ENCODE data around the gene AMBRA1. TPM values are rescaled to one million over a fixed set of nuclear protein-coding genes. Genes with fewer than 3 reads are reported as not detected.

The AMBRA1 gene
- total RNA-seq, 1 donor from 2014 or later: 36.9 TPM

DNA sequence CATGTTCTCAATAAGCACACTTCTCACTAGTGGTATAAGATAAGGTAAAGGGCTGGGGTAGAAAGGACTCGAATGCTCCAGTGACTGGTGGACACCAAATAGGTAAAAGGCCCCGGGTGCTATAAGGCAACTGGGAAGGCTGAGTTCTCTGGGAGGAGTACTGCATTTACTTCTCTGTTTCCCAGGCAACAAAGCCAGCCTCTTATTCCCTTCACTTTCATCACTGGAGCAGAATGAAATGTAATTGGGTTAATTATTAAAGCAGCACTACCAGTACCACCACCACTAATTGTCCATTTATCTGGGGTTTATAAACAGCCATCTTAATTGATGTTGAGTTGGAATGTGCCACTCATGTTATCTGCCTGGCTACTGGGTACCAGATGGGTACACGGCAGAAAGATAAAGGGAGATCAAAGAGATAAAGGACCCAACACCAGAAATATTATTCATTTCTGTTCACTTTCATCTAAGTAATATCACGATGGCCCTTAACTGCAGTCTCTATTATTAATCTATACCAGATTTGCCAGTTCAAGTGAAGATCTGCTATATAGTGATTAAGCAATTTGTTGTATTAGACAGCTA, 107.9 kb downstream of the AMBRA1 start:
- H3K9me3 Mint-ChIP-seq (ENCODE audit: unreplicated experiment): no peaks in the 10 kb centered on the region
- no peaks in the 10 kb centered on the region for H3K4me1 Mint-ChIP-seq (ENCODE audit: unreplicated experiment)
- DNase-seq (ENCODE audit: low spot score): no peak
- H3K27ac Mint-ChIP-seq (ENCODE audit: unreplicated experiment): no peak overlapping the region
- TF ChIP-seq, protein P1, sequence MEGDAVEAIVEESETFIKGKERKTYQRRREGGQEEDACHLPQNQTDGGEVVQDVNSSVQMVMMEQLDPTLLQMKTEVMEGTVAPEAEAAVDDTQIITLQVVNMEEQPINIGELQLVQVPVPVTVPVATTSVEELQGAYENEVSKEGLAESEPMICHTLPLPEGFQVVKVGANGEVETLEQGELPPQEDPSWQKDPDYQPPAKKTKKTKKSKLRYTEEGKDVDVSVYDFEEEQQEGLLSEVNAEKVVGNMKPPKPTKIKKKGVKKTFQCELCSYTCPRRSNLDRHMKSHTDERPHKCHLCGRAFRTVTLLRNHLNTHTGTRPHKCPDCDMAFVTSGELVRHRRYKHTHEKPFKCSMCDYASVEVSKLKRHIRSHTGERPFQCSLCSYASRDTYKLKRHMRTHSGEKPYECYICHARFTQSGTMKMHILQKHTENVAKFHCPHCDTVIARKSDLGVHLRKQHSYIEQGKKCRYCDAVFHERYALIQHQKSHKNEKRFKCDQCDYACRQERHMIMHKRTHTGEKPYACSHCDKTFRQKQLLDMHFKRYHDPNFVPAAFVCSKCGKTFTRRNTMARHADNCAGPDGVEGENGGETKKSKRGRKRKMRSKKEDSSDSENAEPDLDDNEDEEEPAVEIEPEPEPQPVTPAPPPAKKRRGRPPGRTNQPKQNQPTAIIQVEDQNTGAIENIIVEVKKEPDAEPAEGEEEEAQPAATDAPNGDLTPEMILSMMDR (IDR thresholded peaks at IDR 0.05; ENCODE audit: unreplicated experiment): no peak
- peaks cover 8% of the 10 kb centered on the region for H3K27me3 Mint-ChIP-seq (ENCODE audit: unreplicated experiment)
- H3K4me3 Mint-ChIP-seq (ENCODE audit: unreplicated experiment): no peak overlapping the region
- H3K36me3 Mint-ChIP-seq (ENCODE audit: low read depth, unreplicated experiment): no peaks in the 10 kb centered on the region

DNA sequence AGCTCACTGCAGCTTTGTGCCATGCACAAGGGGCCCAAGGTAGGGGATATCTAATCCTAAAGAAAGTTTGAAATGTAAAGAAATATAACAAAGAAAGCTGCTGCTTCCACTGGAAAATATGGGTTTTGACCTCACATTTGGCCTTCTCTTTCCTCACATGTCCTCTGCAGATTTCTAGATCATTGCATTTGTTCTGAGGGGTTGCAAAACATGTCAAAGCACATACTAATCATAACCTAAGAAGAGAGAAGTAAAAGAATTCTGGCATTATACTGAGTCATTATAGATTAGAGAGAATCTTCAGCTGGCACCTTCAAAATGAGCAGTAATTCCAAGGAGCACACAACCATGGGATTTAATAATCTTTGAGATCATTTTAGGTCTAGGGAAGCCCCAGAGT, 109.7 kb downstream of the AMBRA1 start:
- Mint-ChIP-seq H3K9me3 (ENCODE audit: unreplicated experiment) (no peaks in the 10 kb centered on the region), H3K4me3 (ENCODE audit: unreplicated experiment) (no peak overlapping the region), H3K27me3 (ENCODE audit: unreplicated experiment) (peaks cover 4% of the 10 kb centered on the region), H3K27ac (ENCODE audit: unreplicated experiment) (no peak overlapping the region), H3K36me3 (ENCODE audit: low read depth, unreplicated experiment) (no peaks in the 10 kb centered on the region), H3K4me1 (ENCODE audit: unreplicated experiment) (no peaks in the 10 kb centered on the region)
- TF ChIP-seq, protein P1 (IDR thresholded peaks at IDR 0.05; ENCODE audit: unreplicated experiment): no peak
- no peak for DNase-seq (ENCODE audit: low spot score)

DNA sequence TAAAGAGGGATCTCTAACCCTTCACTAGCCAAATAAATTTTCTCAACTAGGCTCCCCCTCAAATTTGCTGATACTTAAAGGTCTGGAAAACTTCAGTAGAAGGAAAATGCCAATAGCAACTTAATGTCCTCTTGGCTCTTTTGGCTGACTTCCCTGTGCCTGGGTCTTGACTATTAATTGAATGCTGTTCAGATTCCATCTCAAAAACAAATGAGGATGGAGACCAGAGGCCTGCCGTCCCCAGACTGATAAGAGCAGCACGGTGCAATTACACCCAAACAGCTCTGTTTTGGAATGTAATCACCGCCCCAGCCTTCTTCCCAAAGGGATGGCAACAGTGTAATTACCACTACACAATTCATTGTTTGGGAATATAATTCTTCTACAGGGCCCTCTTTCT, 112.9 kb downstream of the AMBRA1 start:
- H3K27me3 Mint-ChIP-seq (ENCODE audit: unreplicated experiment): peaks cover 3% of the 10 kb centered on the region
- no peaks in the 10 kb centered on the region for H3K9me3 Mint-ChIP-seq (ENCODE audit: unreplicated experiment)
- H3K27ac Mint-ChIP-seq (ENCODE audit: unreplicated experiment): no peak overlapping the region
- no peaks in the 10 kb centered on the region for H3K36me3 Mint-ChIP-seq (ENCODE audit: low read depth, unreplicated experiment)
- no peak overlapping the region for H3K4me3 Mint-ChIP-seq (ENCODE audit: unreplicated experiment)
- TF ChIP-seq, protein P1 (IDR thresholded peaks at IDR 0.05; ENCODE audit: unreplicated experiment): no peak
- DNase-seq (ENCODE audit: low spot score): no peak
- H3K4me1 Mint-ChIP-seq (ENCODE audit: unreplicated experiment): peaks cover 4% of the 10 kb centered on the region

DNA sequence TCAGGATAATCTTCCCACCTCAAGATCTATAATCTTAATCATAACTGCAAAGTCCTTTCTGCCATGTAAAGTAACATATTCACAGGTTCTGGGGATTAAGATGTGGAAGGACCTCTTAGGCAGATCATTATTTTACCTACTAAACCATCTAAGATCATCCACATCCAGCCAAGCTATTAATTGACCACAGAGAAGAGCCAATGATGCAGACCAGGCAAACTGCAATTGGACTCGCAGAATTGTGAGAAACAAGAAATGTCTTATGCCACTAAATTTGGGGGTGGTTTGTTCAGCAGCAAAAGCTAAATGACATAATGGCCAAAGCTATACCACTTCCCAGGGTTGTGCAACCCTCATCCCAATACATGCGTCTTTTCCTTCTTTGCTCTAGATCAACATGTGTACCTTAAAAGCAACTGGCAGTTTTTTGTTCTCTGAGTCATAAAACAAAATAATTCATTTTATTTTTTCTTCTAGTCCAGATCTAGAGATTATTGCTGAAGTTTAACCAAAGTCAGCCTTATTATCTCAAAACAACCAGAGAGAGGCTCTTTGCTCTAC, 113.6 kb downstream of the AMBRA1 start:
- no peaks in the 10 kb centered on the region for H3K9me3 Mint-ChIP-seq (ENCODE audit: unreplicated experiment)
- TF ChIP-seq, protein P1 (IDR thresholded peaks at IDR 0.05; ENCODE audit: unreplicated experiment): no peak
- peaks cover 3% of the 10 kb centered on the region for H3K27me3 Mint-ChIP-seq (ENCODE audit: unreplicated experiment)
- H3K36me3 Mint-ChIP-seq (ENCODE audit: low read depth, unreplicated experiment): no peaks in the 10 kb centered on the region
- no peak for DNase-seq (ENCODE audit: low spot score)
- no peak overlapping the region for H3K4me3 Mint-ChIP-seq (ENCODE audit: unreplicated experiment)
- H3K27ac Mint-ChIP-seq (ENCODE audit: unreplicated experiment): no peak overlapping the region
- peaks cover 9% of the 10 kb centered on the region for H3K4me1 Mint-ChIP-seq (ENCODE audit: unreplicated experiment)

DNA sequence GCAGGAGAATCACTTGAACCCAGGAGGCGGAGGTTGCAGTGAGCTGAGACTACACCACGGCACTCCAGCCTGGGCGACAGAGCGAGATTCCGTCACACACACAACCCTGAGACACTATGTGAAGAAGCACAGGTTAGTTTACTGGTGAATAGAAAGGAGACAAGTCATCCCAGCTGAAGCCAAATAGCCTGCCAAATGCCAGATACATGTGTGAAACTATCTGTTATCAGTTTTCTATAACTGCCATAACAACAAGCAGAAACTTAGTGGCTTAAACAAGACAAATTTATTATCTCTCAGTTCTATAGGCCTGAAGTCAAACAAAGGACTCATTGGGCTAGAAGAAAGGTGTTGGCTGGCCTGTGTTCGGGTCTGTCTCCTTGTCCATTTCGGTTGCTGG, 114.2 kb downstream of the AMBRA1 start:
- H3K4me3 Mint-ChIP-seq (ENCODE audit: unreplicated experiment): no peak overlapping the region
- peaks cover 9% of the 10 kb centered on the region for H3K4me1 Mint-ChIP-seq (ENCODE audit: unreplicated experiment)
- no peaks in the 10 kb centered on the region for H3K9me3 Mint-ChIP-seq (ENCODE audit: unreplicated experiment)
- TF ChIP-seq, protein P1 (IDR thresholded peaks at IDR 0.05; ENCODE audit: unreplicated experiment): no peak
- H3K27me3 Mint-ChIP-seq (ENCODE audit: unreplicated experiment): peaks cover 3% of the 10 kb centered on the region
- H3K36me3 Mint-ChIP-seq (ENCODE audit: low read depth, unreplicated experiment): no peaks in the 10 kb centered on the region
- DNase-seq (ENCODE audit: low spot score): no peak
- H3K27ac Mint-ChIP-seq (ENCODE audit: unreplicated experiment): no peak overlapping the region
